Testis (tissue), 2 donors: ENCODE results near the gene SUSD1.

ENCODE experiments used
- CTCF ChIP-seq, 3 experiments: fragments of 450-650 bp in 2 of 3; fragments of 200-600 bp in 1 of 3; sonication (generic) in 1 of 3; IDR thresholded peaks; one replicate each; pipeline ENCODE4 v1.5.1; 2016 to 2019; ENCODE audit warnings: antibody characterized with exemption in 3 of 3, mild to moderate bottlenecking in 2 of 3, moderate library complexity in 1 of 3
- POLR2A ChIP-seq: fragments of 450-650 bp; IDR thresholded peaks from one replicate; pipeline ENCODE4 v1.6.1; 2017; ENCODE audit warnings: antibody characterized with exemption, mild to moderate bottlenecking, moderate library complexity

- TF ChIP-seq POLR2A (no peak), CTCF (IDR thresholded peaks at IDR 0.05) (no peak)
These were observed 164.6 kb downstream of the SUSD1 start for GRCh38 chr9:112010537-112010936.
